ENCODE data around the gene MMRN1. TPM values are rescaled to one million over a fixed set of nuclear protein-coding genes. Genes with fewer than 3 reads are reported as not detected.

MMRN1 gene
- total RNA-seq, 1 donor from 2014 or later = 0.34 TPM

DNA sequence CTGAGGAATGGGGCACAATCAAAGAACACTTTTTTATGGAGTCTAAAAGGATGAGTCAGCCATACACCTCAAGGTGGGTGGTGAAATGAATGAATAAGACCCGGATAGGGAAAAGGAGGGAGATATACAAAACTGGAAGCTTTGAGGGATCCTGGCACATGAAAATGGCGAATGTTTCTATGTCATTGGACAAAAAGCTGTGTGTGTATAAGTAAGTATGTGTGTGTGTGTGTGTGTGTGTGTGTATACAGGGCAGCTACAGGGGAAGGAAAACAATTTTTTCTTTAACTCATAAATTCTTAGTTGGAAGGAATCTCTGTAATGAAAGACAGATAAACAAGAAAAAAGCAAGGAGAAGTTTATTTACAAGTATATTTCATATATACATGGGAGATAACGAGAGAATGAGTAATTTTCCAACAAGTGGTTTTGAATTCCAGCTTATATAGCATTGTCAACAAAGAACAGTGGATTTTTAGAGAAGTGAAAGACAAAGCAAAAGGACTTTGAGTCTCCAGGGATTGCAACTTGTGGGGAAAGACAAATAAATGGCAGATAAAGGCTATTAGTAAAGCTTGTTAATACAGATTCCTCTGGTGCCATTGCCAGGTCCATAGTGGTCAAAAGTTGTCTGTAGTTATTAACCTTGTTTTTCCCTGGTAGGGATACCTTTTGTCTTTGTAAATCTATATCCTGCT is 99.7 kb downstream of the MMRN1 start:
- H3K4me1 ChIP-seq (ENCODE audit: insufficient read depth, low read length) = no peaks in the 10 kb centered on the region
- no peak for FAIRE-seq
- H3K27me3 ChIP-seq (ENCODE audit: insufficient read depth, low read length) = no peaks in the 10 kb centered on the region
- no peaks in the 10 kb centered on the region for H3K36me3 ChIP-seq (ENCODE audit: insufficient read depth, low read length)
- DNase-seq (ENCODE audit: low read depth) = no peak
- TF ChIP-seq EZH2 (IDR thresholded peaks at IDR 0.05; ENCODE audit: insufficient read depth, low read length) = no peak
- TF ChIP-seq, protein P1, sequence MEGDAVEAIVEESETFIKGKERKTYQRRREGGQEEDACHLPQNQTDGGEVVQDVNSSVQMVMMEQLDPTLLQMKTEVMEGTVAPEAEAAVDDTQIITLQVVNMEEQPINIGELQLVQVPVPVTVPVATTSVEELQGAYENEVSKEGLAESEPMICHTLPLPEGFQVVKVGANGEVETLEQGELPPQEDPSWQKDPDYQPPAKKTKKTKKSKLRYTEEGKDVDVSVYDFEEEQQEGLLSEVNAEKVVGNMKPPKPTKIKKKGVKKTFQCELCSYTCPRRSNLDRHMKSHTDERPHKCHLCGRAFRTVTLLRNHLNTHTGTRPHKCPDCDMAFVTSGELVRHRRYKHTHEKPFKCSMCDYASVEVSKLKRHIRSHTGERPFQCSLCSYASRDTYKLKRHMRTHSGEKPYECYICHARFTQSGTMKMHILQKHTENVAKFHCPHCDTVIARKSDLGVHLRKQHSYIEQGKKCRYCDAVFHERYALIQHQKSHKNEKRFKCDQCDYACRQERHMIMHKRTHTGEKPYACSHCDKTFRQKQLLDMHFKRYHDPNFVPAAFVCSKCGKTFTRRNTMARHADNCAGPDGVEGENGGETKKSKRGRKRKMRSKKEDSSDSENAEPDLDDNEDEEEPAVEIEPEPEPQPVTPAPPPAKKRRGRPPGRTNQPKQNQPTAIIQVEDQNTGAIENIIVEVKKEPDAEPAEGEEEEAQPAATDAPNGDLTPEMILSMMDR (IDR thresholded peaks at IDR 0.05; ENCODE audit: insufficient read depth, low read depth, low read length) = no peak
- H3K4me2 ChIP-seq (ENCODE audit: low read length) = no peak overlapping the region
- no peak overlapping the region for H3K27ac ChIP-seq (ENCODE audit: low read depth, low read length)
- no peaks in the 10 kb centered on the region for H3K27me3 Mint-ChIP-seq (ENCODE audit: low read depth, unreplicated experiment)
- peaks cover 1% of the 10 kb centered on the region for H3K9me3 Mint-ChIP-seq (ENCODE audit: unreplicated experiment)
- H3K4me3 ChIP-seq (ENCODE audit: insufficient read depth, low read depth, low read length) = no peak overlapping the region
- no peaks in the 10 kb centered on the region for H3K79me2 ChIP-seq (ENCODE audit: insufficient read depth, low read length)
- H3K36me3 Mint-ChIP-seq (ENCODE audit: low read depth, unreplicated experiment) = no peaks in the 10 kb centered on the region
- no peak overlapping the region for H3K9ac ChIP-seq (ENCODE audit: low read length)
- H3K9me3 ChIP-seq (ENCODE audit: insufficient read depth, low read depth, low read length) = no peaks in the 10 kb centered on the region
- no peak overlapping the region for H3K4me3 Mint-ChIP-seq (ENCODE audit: unreplicated experiment)
- H4K20me1 ChIP-seq (ENCODE audit: insufficient read depth, low read length) = no peaks in the 10 kb centered on the region
- H3K27ac Mint-ChIP-seq (ENCODE audit: unreplicated experiment) = no peak overlapping the region
- no peaks in the 10 kb centered on the region for H3K4me1 Mint-ChIP-seq (ENCODE audit: low read depth, unreplicated experiment)
- no peak overlapping the region for H2AFZ ChIP-seq (ENCODE audit: low read depth, low read length)

DNA sequence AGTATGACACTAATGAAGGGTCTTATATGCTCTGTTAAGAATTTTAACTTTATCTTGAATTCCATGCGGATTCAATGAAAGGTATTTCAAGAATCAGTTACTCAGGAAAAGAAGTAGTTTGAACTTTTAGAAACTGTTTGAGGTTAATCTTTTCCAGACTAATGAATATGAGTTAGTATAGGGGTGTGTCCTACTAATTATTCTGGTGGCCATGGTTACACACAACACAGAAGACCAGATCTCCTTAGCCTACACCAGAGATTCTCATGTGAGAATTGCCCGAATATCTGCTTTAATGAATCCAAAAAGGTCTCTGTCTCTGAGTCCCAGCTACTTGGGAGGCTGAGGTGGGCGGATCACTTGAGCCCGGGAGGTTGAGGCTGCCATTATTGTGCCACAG is 100.4 kb downstream of the MMRN1 start:
- peaks cover 1% of the 10 kb centered on the region for H3K9me3 Mint-ChIP-seq (ENCODE audit: unreplicated experiment)
- Histone ChIP-seq H3K4me2 (ENCODE audit: low read length) (no peak overlapping the region), H3K4me1 (ENCODE audit: insufficient read depth, low read length) (no peaks in the 10 kb centered on the region), H3K4me3 (ENCODE audit: insufficient read depth, low read depth, low read length) (no peak overlapping the region), H3K79me2 (ENCODE audit: insufficient read depth, low read length) (no peaks in the 10 kb centered on the region), H3K9me3 (ENCODE audit: insufficient read depth, low read depth, low read length) (no peaks in the 10 kb centered on the region), H4K20me1 (ENCODE audit: insufficient read depth, low read length) (no peaks in the 10 kb centered on the region), H3K27me3 (ENCODE audit: insufficient read depth, low read length) (no peaks in the 10 kb centered on the region), H2AFZ (ENCODE audit: low read depth, low read length) (no peak overlapping the region), H3K27ac (ENCODE audit: low read depth, low read length) (no peak overlapping the region), H3K36me3 (ENCODE audit: insufficient read depth, low read length) (no peaks in the 10 kb centered on the region), H3K9ac (ENCODE audit: low read length) (no peak overlapping the region)
- no peaks in the 10 kb centered on the region for H3K27me3 Mint-ChIP-seq (ENCODE audit: low read depth, unreplicated experiment)
- no peak for TF ChIP-seq EZH2 (IDR thresholded peaks at IDR 0.05; ENCODE audit: insufficient read depth, low read length)
- TF ChIP-seq, protein P1 (IDR thresholded peaks at IDR 0.05; ENCODE audit: insufficient read depth, low read depth, low read length) = no peak
- H3K4me1 Mint-ChIP-seq (ENCODE audit: low read depth, unreplicated experiment) = no peaks in the 10 kb centered on the region
- H3K27ac Mint-ChIP-seq (ENCODE audit: unreplicated experiment) = no peak overlapping the region
- H3K4me3 Mint-ChIP-seq (ENCODE audit: unreplicated experiment) = no peak overlapping the region
- H3K36me3 Mint-ChIP-seq (ENCODE audit: low read depth, unreplicated experiment) = no peaks in the 10 kb centered on the region
- FAIRE-seq (no peak), DNase-seq (ENCODE audit: low read depth) (no peak)

DNA sequence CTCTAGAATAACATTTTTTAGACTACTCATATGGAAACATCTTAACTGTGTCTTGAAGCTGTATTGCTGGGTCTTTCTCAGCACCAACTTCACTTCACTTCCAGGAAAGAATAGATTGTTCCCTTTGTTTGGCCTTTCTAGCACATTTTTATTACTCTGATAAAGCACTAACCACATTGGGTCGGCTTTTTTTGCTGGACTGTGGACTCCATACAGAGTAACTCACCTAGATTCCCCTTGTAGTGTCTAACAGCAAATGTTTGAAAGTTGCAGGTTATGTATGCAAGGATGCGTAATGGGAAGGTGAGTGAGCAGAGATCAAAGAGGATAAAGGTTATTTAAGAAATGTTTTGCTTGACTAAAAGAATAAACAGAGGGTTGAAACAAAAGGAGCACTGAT is 101.2 kb downstream of the MMRN1 start:
- H3K9ac ChIP-seq (ENCODE audit: low read length) = no peak overlapping the region
- no peaks in the 10 kb centered on the region for H3K4me1 Mint-ChIP-seq (ENCODE audit: low read depth, unreplicated experiment)
- no peak overlapping the region for H3K4me3 Mint-ChIP-seq (ENCODE audit: unreplicated experiment)
- no peaks in the 10 kb centered on the region for H3K36me3 ChIP-seq (ENCODE audit: insufficient read depth, low read length)
- H2AFZ ChIP-seq (ENCODE audit: low read depth, low read length) = no peak overlapping the region
- no peaks in the 10 kb centered on the region for H3K36me3 Mint-ChIP-seq (ENCODE audit: low read depth, unreplicated experiment)
- no peaks in the 10 kb centered on the region for H4K20me1 ChIP-seq (ENCODE audit: insufficient read depth, low read length)
- H3K79me2 ChIP-seq (ENCODE audit: insufficient read depth, low read length) = no peaks in the 10 kb centered on the region
- H3K27me3 ChIP-seq (ENCODE audit: insufficient read depth, low read length) = no peaks in the 10 kb centered on the region
- H3K4me2 ChIP-seq (ENCODE audit: low read length) = no peak overlapping the region
- no peak for FAIRE-seq
- no peak overlapping the region for H3K4me3 ChIP-seq (ENCODE audit: insufficient read depth, low read depth, low read length)
- no peak overlapping the region for H3K27ac Mint-ChIP-seq (ENCODE audit: unreplicated experiment)
- no peak for DNase-seq (ENCODE audit: low read depth)
- H3K9me3 ChIP-seq (ENCODE audit: insufficient read depth, low read depth, low read length) = no peaks in the 10 kb centered on the region
- TF ChIP-seq, protein P1 (IDR thresholded peaks at IDR 0.05; ENCODE audit: insufficient read depth, low read depth, low read length) = no peak
- TF ChIP-seq EZH2 (IDR thresholded peaks at IDR 0.05; ENCODE audit: insufficient read depth, low read length) = no peak
- no peak overlapping the region for H3K27ac ChIP-seq (ENCODE audit: low read depth, low read length)
- peaks cover 1% of the 10 kb centered on the region for H3K9me3 Mint-ChIP-seq (ENCODE audit: unreplicated experiment)
- H3K4me1 ChIP-seq (ENCODE audit: insufficient read depth, low read length) = no peaks in the 10 kb centered on the region
- no peaks in the 10 kb centered on the region for H3K27me3 Mint-ChIP-seq (ENCODE audit: low read depth, unreplicated experiment)
